H1 (cell line): ENCODE results near the gene TARBP2. TPM values are rescaled to one million over a fixed set of nuclear protein-coding genes. Genes with fewer than 3 reads are reported as not detected.
"Not testable (repeated sequence)": the region's sequence is repeated elsewhere in the genome, so short reads cannot be mapped to it uniquely, and the experiment has no call there.

Experiments used
- CTCF ChIA-PET: fragments of 300-600 bp; sonication (Branson Sonifier 250); formaldehyde crosslinking; loops from one replicate; lab custom pipeline; 2021; ENCODE audit not compliant: partially characterized antibody; lab: Charles Lee
- POLR2A ChIA-PET: fragments of 300-600 bp; sonication (Branson Sonifier 250); formaldehyde crosslinking; loops from one replicate; lab custom pipeline; 2021; ENCODE audit warnings: inconsistent platforms; ENCODE audit not compliant: partially characterized antibody; lab: Charles Lee
- DNase-seq, 2 experiments: peaks; one replicate each; pipeline versions ENCODE4 v3.0.0 to v3.0.0-alpha.2; 2010 to 2022; ENCODE audit warnings: low spot score in 2 of 2, low read depth in 1 of 2, mixed read lengths in 1 of 2
- FAIRE-seq: peaks from 2 replicates; lab custom pipeline; 2011; peaks lifted over from hg19 to GRCh38; lab: Jason Lieb, UNC
- H2AFZ ChIP-seq: 2 replicates; pipeline ENCODE4 v1.8.1; 2012; ENCODE audit warnings: low read length, inconsistent platforms
- H2AK5ac ChIP-seq: 2 replicates; pipeline ENCODE4 v1.6.1; 2013; ENCODE audit warnings: low read depth, low read length
- H2BK120ac ChIP-seq: replicated peaks from 2 replicates; pipeline ENCODE3; 2013; ENCODE audit warnings: low read depth, low read length, inconsistent platforms
- H2BK12ac ChIP-seq: 2 replicates; pipeline ENCODE4 v1.6.1; 2013; ENCODE audit warnings: low read depth, low read length
- H2BK15ac ChIP-seq: 2 replicates; pipeline ENCODE4 v1.6.1; 2013; ENCODE audit warnings: low read length
- H2BK20ac ChIP-seq: 2 replicates; pipeline ENCODE4 v1.6.1; 2013; ENCODE audit warnings: low read length
- H2BK5ac ChIP-seq: 2 replicates; pipeline ENCODE4 v1.6.1; 2013; ENCODE audit warnings: low read depth, low read length
- H3K14ac ChIP-seq: 2 replicates; pipeline ENCODE4 v1.6.1; 2013; ENCODE audit warnings: inconsistent platforms; ENCODE audit not compliant: insufficient read length
- H3K18ac ChIP-seq: 2 replicates; pipeline ENCODE4 v1.6.1; 2013; ENCODE audit warnings: low read length; ENCODE audit errors: extremely low read depth
- H3K23ac ChIP-seq: 2 replicates; pipeline ENCODE4 v1.6.1; 2013; ENCODE audit warnings: inconsistent platforms; ENCODE audit not compliant: insufficient read length
- H3K23me2 ChIP-seq: 2 replicates; pipeline ENCODE4 v1.6.1; 2013; ENCODE audit warnings: low read depth, low read length
- H3K27ac ChIP-seq: 2 replicates; pipeline ENCODE4 v1.6.1; 2011; ENCODE audit warnings: low read depth, low read length, inconsistent platforms
- H3K27me3 ChIP-seq, 4 experiments: replicated peaks in 1 of 4; 1 replicate in 1 of 4; 2 replicates in 3 of 4; pipeline versions ENCODE4 v1.6.1 to v1.8.1; 2011 to 2013; ENCODE audit warnings: low read length in 3 of 4, mild to moderate bottlenecking in 3 of 4, inconsistent platforms in 2 of 4, mixed read lengths in 2 of 4, moderate library complexity in 1 of 4; ENCODE audit not compliant: control insufficient read depth in 3 of 4, insufficient read depth in 3 of 4; ENCODE audit errors: extremely low read depth in 1 of 4
- H3K36me3 ChIP-seq, 4 experiments: 2 replicates each; pipeline versions ENCODE4 v1.6.1 to v1.8.1; 2011 to 2013; ENCODE audit warnings: mild to moderate bottlenecking in 4 of 4, low read length in 3 of 4, moderate library complexity in 2 of 4, control low read depth in 1 of 4, inconsistent platforms in 1 of 4; ENCODE audit not compliant: insufficient read depth in 4 of 4, control insufficient read depth in 2 of 4
- H3K4ac ChIP-seq: replicated peaks from 2 replicates; pipeline ENCODE3; 2013; ENCODE audit warnings: low read length, low read depth, mixed read lengths, inconsistent platforms; ENCODE audit not compliant: insufficient read length
- H3K4me1 ChIP-seq, 4 experiments: replicated peaks in 1 of 4; 1 replicate in 1 of 4; 2 replicates in 3 of 4; pipeline versions ENCODE4 v1.6.1 to v1.8.1; 2011 to 2013; ENCODE audit warnings: low read length in 3 of 4, inconsistent platforms in 2 of 4, mixed read lengths in 1 of 4; ENCODE audit not compliant: insufficient read depth in 4 of 4, control insufficient read depth in 3 of 4
- H3K4me2 ChIP-seq, 2 experiments: 2 replicates each; pipeline versions ENCODE4 v1.6.1 to v1.8.1; 2011 to 2013; ENCODE audit warnings: low read depth in 2 of 2, low read length in 2 of 2, control low read depth in 1 of 2, inconsistent platforms in 1 of 2, mild to moderate bottlenecking in 1 of 2; ENCODE audit not compliant: insufficient read depth in 1 of 2
- H3K4me3 ChIP-seq, 4 experiments: fragments of 200-600, 300-600 bp in 1 of 4; sonication (generic), shearing (Covaris generic), sonication (Bioruptor Twin) in 1 of 4; 2 replicates each; pipeline versions ENCODE4 v1.5.1 to v1.8.1; 2011 to 2016; ENCODE audit warnings: low read length in 4 of 4, low read depth in 3 of 4, control low read depth in 2 of 4, inconsistent platforms in 2 of 4, mild to moderate bottlenecking in 2 of 4, mixed read lengths in 1 of 4, moderate library complexity in 1 of 4; ENCODE audit not compliant: insufficient read depth in 2 of 4; ENCODE audit errors: extremely low read depth in 1 of 4
- H3K56ac ChIP-seq: replicated peaks from 2 replicates; pipeline ENCODE3; 2013; ENCODE audit warnings: low read depth, mild to moderate bottlenecking, mixed read lengths, low read length, inconsistent platforms; ENCODE audit not compliant: insufficient read length
- H3K79me1 ChIP-seq: 2 replicates; pipeline ENCODE4 v1.6.1; 2013; ENCODE audit warnings: low read depth, low read length, control low read depth
- H3K79me2 ChIP-seq, 2 experiments: 2 replicates each; pipeline versions ENCODE4 v1.6.1 to v1.8.1; 2012 to 2013; ENCODE audit warnings: low read length in 2 of 2, mild to moderate bottlenecking in 2 of 2, inconsistent platforms in 1 of 2; ENCODE audit not compliant: insufficient read depth in 2 of 2, control insufficient read depth in 1 of 2
- H3K9ac ChIP-seq, 4 experiments: replicated peaks in 1 of 4; 1 replicate in 1 of 4; 2 replicates in 3 of 4; pipeline versions ENCODE4 v1.6.1 to v1.8.1; 2011 to 2013; ENCODE audit warnings: low read depth in 3 of 4, low read length in 3 of 4, control low read depth in 2 of 4, mild to moderate bottlenecking in 2 of 4, moderate library complexity in 2 of 4, inconsistent platforms in 1 of 4; ENCODE audit errors: extremely low read depth in 1 of 4
- H3K9me3 ChIP-seq, 2 experiments: 2 replicates each; pipeline versions ENCODE4 v1.6.1 to v1.8.1; 2012 to 2013; ENCODE audit warnings: mild to moderate bottlenecking in 2 of 2, moderate library complexity in 2 of 2, control low read depth in 1 of 2, inconsistent platforms in 1 of 2, low read depth in 1 of 2, low read length in 1 of 2, mixed read lengths in 1 of 2; ENCODE audit not compliant: insufficient read depth in 2 of 2
- H4K20me1 ChIP-seq, 2 experiments: replicated peaks in 1 of 2; 2 replicates each; pipeline versions ENCODE3 to v1.8.1; 2011 to 2013; ENCODE audit warnings: inconsistent platforms in 2 of 2, low read length in 2 of 2, mild to moderate bottlenecking in 1 of 2; ENCODE audit not compliant: insufficient read depth in 2 of 2, control insufficient read depth in 1 of 2
- H4K5ac ChIP-seq: 2 replicates; pipeline ENCODE4 v1.6.1; 2013; ENCODE audit warnings: low read length, low read depth, mixed read lengths, inconsistent platforms; ENCODE audit not compliant: insufficient read length
- H4K8ac ChIP-seq: 2 replicates; pipeline ENCODE4 v1.8.0; 2013; ENCODE audit warnings: mild to moderate bottlenecking, moderate library complexity, low read length, inconsistent platforms; ENCODE audit not compliant: insufficient read depth; ENCODE audit errors: extremely low read depth
- H4K91ac ChIP-seq: replicated peaks from 2 replicates; pipeline ENCODE3; 2013; ENCODE audit warnings: low read length, mixed read lengths, inconsistent platforms; ENCODE audit not compliant: insufficient read length
- WGBS, 2 experiments: shearing (Covaris generic) in 1 of 2; methylation state at CpG; one replicate each; pipeline versions ENCODE4 v1.1.6 to v1.1.7; 2013 to 2015; ENCODE audit warnings: low lambda C conversion rate in 2 of 2, mixed read lengths in 2 of 2, inconsistent platforms in 1 of 2, low coverage in 1 of 2, missing lambda C conversion rate in 1 of 2; ENCODE audit not compliant: insufficient replicate concordance in 2 of 2, insufficient coverage in 1 of 2, insufficient read length in 1 of 2; ENCODE audit errors: extremely low coverage in 1 of 2, missing lambda C conversion rate in 1 of 2; 5-methylcytosine and 5-hydroxymethylcytosine counted together
- polyA plus RNA-seq, 7 experiments: library from polyadenylated mRNA; depleted of rRNA in 3 of 7; stranded (reverse) in 5 of 7; unstranded in 2 of 7; fragments of >200 nt in 5 of 7; fragments of 200-250 nt in 2 of 7; gene quantifications; 1 replicate in 5 of 7; 2 replicates in 1 of 7; 4 replicates in 1 of 7; pipeline versions ENCODE4 v1.2.1 to v1.2.3, GENCODE V29; 2011 to 2013; ENCODE audit warnings: missing spikeins in 2 of 7, mixed read lengths in 2 of 7
- total RNA-seq: library from RNA; stranded (reverse); fragmentation: NEBNext Ultra II Directional; extraction: Animal tissue kit (Norgen Biotek cat#: 25700); gene quantifications from 2 replicates; pipeline ENCODE4 v1.2.1, GENCODE V29; 2021

The TARBP2 gene
- total and polyA plus RNA-seq, 2 of the 8 experiments (the other 6 are each of a cell fraction or from before 2014, with no cell fraction given): 69.9 to 122 TPM

- not testable (repeated sequence) for H3K27me3 ChIP-seq, H2BK12ac ChIP-seq, H3K23me2 ChIP-seq, H3K9ac ChIP-seq, H3K14ac ChIP-seq, H3K18ac ChIP-seq, H4K5ac ChIP-seq, H4K91ac ChIP-seq, FAIRE-seq, H4K8ac ChIP-seq, DNase-seq, H3K23ac ChIP-seq, H3K4me1 ChIP-seq, H3K79me2 ChIP-seq, H3K4me3 ChIP-seq, H4K20me1 ChIP-seq, H3K4me2 ChIP-seq, H2BK15ac ChIP-seq, H3K27ac ChIP-seq, H3K9me3 ChIP-seq, H3K4ac ChIP-seq, H3K79me1 ChIP-seq, H3K36me3 ChIP-seq, H2BK20ac ChIP-seq, H2AFZ ChIP-seq, H2BK5ac ChIP-seq, H3K56ac ChIP-seq, H2AK5ac ChIP-seq, H2BK120ac ChIP-seq
- CTCF ChIA-PET: interaction anchor here (0.8 to 2.1 kb wide), 7 partner anchors 35 to 198 kb away, joined by 3 to 6 read pairs (median 3); partner anchors contain the start of gene ATP5MC2
- 99% methylated on average over 6 of the region's 6 CpGs; no CpG with 5 or more reads in 1 of the 2 experiments for WGBS, 2 experiments
- POLR2A ChIA-PET: interaction anchor here (0.7 to 1.8 kb wide), 3 partner anchors 111 to 127 kb away, joined by 3 to 6 read pairs (median 4); partner anchors contain the start of gene ATP5MC2
These were observed 47.3 kb downstream of the TARBP2 start for GRCh38 chr12:53548354-53548753.

- POLR2A ChIA-PET: interaction anchor here (1.1 kb wide), 1 partner anchor 78 kb away, joined by 3 read pairs; no protein-coding TSS in a partner anchor
- H2AFZ ChIP-seq, H3K4ac ChIP-seq, H3K36me3 ChIP-seq, H3K9ac ChIP-seq, DNase-seq, H3K27ac ChIP-seq, H2BK15ac ChIP-seq, H3K79me2 ChIP-seq, H2BK5ac ChIP-seq, H3K4me2 ChIP-seq, H3K23me2 ChIP-seq, H4K20me1 ChIP-seq, H4K8ac ChIP-seq, H2BK12ac ChIP-seq, CTCF ChIA-PET, H2BK120ac ChIP-seq, H3K4me1 ChIP-seq, H4K91ac ChIP-seq, H3K14ac ChIP-seq, H4K5ac ChIP-seq, H3K56ac ChIP-seq, H3K9me3 ChIP-seq, H2BK20ac ChIP-seq, H3K79me1 ChIP-seq, H3K4me3 ChIP-seq, H3K23ac ChIP-seq, H2AK5ac ChIP-seq, H3K18ac ChIP-seq, FAIRE-seq, H3K27me3 ChIP-seq: not testable (repeated sequence)
- WGBS, 2 experiments: 89% methylated on average over 8 of the region's 8 CpGs; no CpG with 5 or more reads in 1 of the 2 experiments
These were observed 49.0 kb downstream of the TARBP2 start for GRCh38 chr12:53550131-53550530.
